Prostate gland (tissue), 2 donors: Measurements from ENCODE around the gene CHST2.

Experiments used
- CTCF ChIP-seq, 4 experiments: fragments of 200-600 bp in 2 of 4; fragments of 450-650 bp in 2 of 4; sonication (generic) in 2 of 4; IDR thresholded peaks; 1 replicate in 3 of 4; 2 replicates in 1 of 4; pipeline ENCODE4 v1.5.1; 2016 to 2019; ENCODE audit warnings: antibody characterized with exemption in 4 of 4, mild to moderate bottlenecking in 2 of 4, moderate library complexity in 2 of 4
- POLR2AphosphoS5 ChIP-seq: sonication (generic); formaldehyde crosslinking; IDR thresholded peaks from one replicate; pipeline ENCODE4 v1.6.1; 2017; ENCODE audit warnings: antibody characterized with exemption

GRCh38 chr3:143078883-143079282 is 40.7 kb upstream of the CHST2 start:
- TF ChIP-seq POLR2AphosphoS5 (no peak), CTCF (IDR thresholded peaks at IDR 0.05) (no peak)
